Activated CD4-positive, CD25-positive, alpha-beta regulatory T cell (primary cell): ENCODE data around the gene GPAM.
"Not testable (repeated sequence)": the region's sequence is repeated elsewhere in the genome, so short reads cannot be mapped to it uniquely, and the experiment has no call there.

Experiments used
- DNase-seq, 4 experiments: peaks; one replicate each; lab custom pipeline; 2025; lab: John Stamatoyannopoulos, UW

GPAM gene

GRCh38 chr10:112183329-112184051 lies at the start of gene GPAM:
Gene GPAM, minus strand, starts transcription at chr10:112183765. Its CDS starts 1,981 bp downstream, at chr10:112181784.
- DNase-seq: peak; percentile 96 to 100 (median 98)

DNA sequence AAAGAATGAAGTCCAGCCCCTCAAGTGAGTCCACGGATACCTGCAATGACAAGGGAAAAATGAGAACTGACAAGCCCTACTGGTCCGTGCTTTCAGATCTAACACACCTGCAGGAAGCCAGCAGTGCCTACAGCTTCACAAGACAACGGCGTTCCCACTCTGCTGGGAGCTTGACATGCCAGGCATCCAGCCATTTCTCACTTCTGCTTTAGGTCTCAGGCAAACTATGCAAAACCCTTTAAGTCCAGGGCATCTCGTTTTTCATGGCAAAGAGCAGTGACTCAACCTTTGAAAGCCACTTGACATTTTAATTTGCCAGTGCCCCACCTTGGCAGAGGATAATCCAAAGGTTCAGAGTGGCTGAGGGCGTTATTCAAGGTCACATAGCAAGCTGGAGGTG lies 49.1 kb upstream of the GPAM start:
- DNase-seq: no peak

- DNase-seq: no peak
Measured at GRCh38 chr10:112231602-112232400, 48.2 kb upstream of the GPAM start.

DNA sequence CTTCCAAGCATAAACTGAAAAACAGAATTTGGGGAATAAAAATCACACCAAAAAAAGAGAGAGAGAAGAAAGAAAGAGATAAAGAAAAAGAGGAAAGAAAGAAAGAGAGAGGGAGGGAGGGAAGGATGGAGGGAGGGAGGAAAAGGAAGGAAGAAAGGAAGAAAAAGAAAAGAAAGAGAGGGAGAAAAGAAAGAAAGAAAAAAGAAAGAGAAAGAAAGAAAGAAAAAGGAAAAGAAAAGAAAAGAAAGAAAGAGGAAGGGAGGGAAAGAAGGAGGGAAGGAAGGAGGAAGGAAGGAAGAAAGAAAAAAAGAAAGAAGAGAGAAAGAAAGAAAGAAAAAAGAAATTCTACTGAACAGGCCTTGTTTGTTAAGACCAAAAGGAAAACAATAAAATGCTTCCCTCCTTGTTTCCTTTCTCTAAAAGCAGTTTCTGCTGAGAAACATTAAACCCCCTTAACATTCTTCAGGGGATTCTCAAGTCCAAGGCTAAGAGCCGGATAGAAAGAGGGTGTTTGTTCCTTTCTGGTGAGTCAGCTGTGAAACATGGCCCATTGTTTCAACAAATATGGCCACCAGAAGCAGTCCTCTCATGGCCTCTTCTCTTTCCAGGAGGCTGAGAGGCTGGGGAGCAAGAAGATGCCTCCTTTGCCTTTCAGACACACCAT lies 46.9 kb upstream of the GPAM start:
- DNase-seq: no peak

- no peak for DNase-seq
Measured at GRCh38 chr10:112229901-112230300, 46.3 kb upstream of the GPAM start.

DNA sequence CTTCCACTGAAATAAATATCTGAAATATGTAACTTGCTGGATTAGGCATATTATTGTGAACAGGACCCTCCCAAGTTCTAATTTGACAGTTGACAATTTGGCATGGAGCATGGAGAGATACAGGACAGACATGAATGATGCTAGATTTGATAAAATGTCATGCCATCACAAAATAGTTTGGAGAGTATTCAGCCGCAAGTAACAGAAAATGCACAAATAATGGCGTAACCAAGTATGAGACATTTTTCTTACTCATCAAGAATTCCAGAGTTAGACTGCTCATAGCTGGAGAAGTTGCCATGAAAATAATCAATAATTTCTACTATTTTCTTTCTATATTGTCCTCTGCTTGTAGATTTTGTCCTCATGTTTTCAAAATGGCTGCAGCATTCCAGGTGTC lies 45.5 kb upstream of the GPAM start:
- DNase-seq: no peak

- not testable (repeated sequence) for DNase-seq
Measured at GRCh38 chr10:112228366-112229088, 45.0 kb upstream of the GPAM start.

GRCh38 chr10:112227331-112227987 lies 43.9 kb upstream of the GPAM start:
- no peak for DNase-seq

DNA sequence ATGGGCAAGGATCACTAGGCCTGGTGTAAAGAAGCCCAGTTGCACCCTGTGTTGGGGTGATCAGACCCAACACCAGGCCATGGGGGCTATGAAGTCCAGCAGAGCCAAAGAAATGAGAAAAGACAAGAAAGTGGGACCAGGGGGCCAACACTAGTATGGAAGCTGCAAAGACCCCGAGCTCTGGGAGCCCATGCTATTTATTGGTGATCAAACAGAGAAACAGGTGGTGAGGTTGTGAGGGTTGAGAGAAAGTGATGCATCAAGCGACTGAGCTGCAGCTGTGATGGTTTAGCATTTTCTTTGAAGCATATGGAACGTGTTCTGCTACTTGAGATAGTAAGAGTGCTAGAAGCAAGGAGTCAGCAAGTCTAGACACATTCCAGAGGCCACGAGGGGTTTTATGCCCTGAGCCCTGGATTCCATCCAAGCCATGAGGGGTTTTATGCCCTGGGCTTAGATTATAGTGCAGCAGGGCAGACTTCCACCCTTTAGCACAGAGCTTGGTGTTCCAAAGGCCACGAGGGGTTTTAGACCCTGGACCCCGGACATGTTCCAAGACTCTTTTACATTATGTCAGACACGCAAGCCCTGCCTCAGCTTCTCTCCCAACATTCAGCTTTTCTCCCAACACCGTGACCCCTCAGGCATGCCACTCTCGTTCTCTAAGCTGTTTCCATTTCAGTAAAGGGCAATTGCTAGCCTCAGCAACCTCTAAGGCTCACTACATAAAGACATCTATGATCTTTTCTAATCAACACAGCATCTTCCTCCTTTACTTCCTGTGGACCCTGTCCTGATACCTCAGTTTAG lies 43.1 kb upstream of the GPAM start:
- no peak for DNase-seq

DNA sequence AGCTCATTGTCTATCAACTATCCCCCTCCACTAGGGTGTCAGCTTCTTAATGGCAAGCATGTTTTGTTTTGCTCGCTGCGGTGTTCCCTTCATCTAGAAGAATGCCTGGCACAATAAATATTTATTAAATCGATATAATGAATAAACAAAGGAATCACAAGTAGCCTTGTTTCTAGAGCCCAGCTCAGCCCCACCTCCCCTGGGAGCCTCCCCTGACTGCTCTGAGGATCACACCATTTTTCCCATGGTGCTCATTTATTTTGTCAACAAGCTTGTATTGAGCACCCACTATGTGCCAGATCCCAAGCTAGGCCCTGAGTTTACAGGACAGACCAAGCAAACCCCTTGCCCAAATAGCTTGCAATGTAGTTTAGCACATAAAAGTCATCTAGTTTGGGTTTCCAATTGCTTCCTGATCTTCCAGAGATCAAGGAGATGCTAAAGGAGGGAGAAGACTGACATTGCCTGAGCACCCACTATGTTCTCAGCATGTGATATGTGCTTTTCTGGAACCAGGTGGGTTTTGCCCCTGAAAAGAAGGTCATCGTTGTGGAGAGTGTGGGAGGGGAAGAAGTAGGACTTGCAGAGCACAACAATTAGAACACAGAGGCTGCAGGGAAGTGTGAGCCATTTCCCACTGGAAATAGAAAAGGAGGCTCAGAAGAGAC lies 42.3 kb upstream of the GPAM start:
- DNase-seq: no peak

GRCh38 chr10:112224933-112225529 lies 41.5 kb upstream of the GPAM start:
- no peak for DNase-seq

DNA sequence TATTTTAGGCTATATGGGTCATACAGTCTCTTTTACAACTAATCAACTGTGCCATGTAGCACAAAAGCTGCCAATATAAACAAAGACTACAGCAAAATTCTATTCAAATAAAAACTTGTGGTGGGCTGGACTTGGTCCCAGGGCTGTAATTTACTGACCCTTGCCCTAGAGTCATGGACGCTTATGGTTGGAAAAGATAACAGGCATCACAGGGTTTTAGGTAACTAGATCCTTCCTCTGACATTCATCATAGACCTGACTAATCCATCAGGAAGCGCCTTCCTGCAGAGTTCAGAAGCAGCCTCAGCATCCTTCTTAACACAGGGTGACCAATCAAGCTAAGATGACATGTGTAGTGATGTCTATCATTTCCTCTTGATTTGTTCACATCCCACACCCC lies 40.2 kb upstream of the GPAM start:
- DNase-seq: no peak

DNA sequence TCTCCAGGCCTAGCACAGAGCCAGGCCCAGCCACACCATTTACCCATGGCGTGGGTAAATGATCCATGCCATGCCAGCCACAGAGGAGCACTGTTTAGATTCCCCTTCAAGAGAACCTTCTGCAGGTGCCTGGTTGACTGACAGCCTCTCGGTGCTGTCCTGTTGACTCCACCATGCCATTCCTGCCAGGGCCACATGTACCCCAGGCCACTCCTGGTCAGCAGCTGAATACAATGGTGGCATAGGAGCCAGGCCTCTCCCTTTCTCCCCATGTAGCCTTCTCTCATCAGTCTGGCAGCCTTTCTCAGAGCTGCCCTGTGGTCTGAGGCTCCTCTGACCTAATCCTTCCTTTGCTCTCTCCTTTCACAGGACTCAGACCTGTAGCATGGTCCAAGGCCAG lies 39.2 kb upstream of the GPAM start:
- no peak for DNase-seq

DNA sequence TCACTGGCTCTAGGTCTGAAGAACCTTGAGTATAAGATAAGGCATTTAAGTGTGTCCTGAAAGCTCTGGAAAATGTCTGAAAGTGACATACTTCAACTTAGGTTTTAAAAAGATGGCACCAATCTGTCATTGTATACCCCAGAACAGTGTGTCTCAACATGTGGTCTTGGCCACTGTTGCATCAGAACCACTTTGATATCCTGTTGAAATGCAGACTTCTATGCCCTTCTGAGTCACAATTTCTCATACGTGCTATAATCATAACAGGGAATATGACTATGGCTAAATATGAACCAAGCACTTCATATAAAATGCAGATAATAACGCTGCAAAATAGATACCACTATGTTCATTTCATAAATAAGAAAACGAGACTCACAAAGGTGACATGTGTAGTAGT lies 38.0 kb upstream of the GPAM start:
- no peak for DNase-seq

DNA sequence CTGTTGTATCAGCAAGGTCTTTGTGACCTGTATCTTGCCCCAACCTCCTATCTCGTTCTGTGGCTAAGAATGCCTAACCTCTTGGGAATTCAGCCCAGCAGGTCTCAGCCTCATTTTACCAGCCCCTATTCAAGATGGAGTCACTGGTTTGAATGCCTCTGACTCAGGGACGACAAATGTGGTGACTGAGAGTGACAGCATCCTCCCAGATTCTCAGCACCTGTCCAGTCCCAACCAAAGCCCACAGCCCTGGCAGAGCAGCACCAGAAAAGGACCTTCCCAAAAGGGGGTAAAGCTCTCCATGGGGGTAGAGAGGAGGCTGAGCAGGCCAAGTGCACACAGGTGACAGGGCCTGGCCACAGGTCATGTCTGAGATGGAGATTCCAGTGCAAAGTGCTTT lies 35.4 kb upstream of the GPAM start:
- DNase-seq: no peak

DNA sequence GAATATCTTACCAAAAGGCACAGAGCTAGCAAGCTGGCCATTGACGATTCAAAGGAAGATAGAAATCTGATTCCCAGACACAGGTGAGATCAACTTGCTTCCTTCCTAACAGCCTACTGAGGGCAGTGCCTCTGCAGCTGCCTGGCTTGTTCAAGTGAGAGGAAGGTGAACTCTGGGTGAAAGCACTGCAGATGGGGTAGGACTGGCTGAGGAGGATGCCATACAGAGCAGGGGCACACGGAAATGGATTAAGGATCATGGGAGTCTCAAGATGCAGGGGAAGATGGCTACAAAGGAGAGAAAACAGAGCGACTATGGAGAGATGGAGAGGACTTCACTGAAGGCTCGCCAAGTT lies 34.4 kb upstream of the GPAM start:
- DNase-seq: no peak

DNA sequence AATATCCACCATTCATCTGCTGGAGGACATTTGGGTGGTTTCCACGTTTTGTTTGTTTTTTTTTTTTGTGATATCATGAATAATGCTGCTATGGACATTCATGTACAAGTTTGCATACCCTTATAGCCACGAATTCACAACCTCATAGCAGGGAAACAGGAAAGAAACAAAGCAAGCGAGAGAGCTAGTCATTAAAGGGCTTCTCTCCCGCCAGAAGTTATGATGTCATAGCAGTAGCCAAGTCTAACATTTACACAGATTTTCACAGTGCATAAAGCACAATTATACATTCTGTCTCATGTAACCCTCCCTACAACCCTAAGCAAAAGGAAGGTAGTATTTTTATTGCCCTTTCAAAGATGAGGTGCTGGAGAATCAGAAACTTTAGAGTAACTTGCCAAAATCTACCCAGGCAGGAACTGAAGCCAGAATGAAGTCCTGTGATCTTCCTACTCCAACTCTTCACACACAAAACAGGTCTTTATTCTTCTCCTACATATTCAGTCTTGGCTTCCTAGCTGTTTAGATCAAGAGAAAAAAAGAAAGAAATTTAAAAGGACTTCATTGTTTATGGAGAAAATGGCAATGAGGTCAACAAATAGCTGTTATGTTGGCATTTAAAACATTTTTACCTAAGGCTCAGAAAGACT lies 33.9 kb upstream of the GPAM start:
- no peak for DNase-seq

- no peak for DNase-seq
Measured at GRCh38 chr10:112216966-112217365, 33.4 kb upstream of the GPAM start.

GRCh38 chr10:112216151-112216550 lies 32.6 kb upstream of the GPAM start:
- no peak for DNase-seq
